ENCODE results near the gene SPECC1L. TPM values are rescaled to one million over a fixed set of nuclear protein-coding genes. Genes with fewer than 3 reads are reported as not detected.

The SPECC1L gene
- total RNA-seq, 1 experiment from 2014 or later, result 35.1 TPM

DNA sequence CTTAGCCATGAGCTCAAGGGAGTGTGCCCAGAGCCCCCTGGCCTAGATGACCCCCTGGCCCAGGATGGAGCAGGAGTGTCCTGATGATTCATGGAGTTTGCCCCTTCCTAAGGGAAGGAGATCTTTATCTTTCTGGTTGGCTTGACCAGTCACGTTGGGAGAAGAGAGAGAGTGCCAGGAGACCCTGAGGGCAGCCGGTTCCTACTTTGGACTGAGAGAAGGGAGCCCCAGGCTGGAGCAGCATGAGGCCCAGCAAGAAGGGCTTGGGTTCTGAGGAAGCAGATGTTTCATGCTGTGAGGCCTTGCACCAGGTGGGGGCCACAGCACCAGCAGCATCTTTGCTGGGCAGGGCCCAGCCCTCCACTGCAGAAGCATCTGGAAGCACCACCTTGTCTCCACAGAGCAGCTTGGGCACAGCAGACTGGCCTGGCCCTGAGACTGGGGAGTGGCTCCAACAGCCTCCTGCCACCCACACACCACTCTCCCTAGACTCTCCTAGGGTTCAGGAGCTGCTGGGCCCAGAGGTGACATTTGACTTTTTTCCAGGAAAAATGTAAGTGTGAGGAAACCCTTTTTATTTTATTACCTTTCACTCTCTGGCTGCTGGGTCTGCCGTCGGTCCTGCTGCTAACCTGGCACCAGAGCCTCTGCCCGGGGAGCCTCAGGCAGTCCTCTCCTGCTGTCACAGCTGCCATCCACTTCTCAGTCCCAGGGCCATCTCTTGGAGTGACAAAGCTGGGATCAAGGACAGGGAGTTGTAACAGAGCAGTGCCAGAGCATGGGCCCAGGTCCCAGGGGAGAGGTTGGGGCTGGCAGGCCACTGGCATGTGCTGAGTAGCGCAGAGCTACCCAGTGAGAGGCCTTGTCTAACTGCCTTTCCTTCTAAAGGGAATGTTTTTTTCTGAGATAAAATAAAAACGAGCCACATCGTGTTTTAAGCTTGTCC lies 171.0 kb downstream of the SPECC1L start:
- Histone ChIP-seq H3K4me2 (ENCODE audit: low read depth, low read length, poor library complexity, severe bottlenecking) (no peak overlapping the region), H3K27ac (ENCODE audit: low read length) (peak overlapping the region; percentile 49; the same call in 1 of the 2 replicates), H3K4me3 (ENCODE audit: low read length) (no peak overlapping the region), H3K27me3 (ENCODE audit: low read length) (no peaks in the 10 kb centered on the region), H4K20me1 (ENCODE audit: insufficient read depth, low read depth, low read length) (no peaks in the 10 kb centered on the region), H2AFZ (ENCODE audit: low read length) (no peak overlapping the region), H3K4me1 (ENCODE audit: low read length) (peaks cover 31% of the 10 kb centered on the region), H3K9me3 (ENCODE audit: low read length) (no peaks in the 10 kb centered on the region), H3K36me3 (ENCODE audit: insufficient read depth, low read length) (peaks cover 44% of the 10 kb centered on the region), H3K9ac (ENCODE audit: low read length) (0 out of 2 replicates have a peak overlapping the region, but pooled peaks have one; percentile 18), H3K9me2 (replicated peaks; ENCODE audit: insufficient read depth, low read length) (no peaks in the 10 kb centered on the region), H3K79me2 (ENCODE audit: low read length) (peaks cover 20% of the 10 kb centered on the region)
- no peak for DNase-seq

DNA sequence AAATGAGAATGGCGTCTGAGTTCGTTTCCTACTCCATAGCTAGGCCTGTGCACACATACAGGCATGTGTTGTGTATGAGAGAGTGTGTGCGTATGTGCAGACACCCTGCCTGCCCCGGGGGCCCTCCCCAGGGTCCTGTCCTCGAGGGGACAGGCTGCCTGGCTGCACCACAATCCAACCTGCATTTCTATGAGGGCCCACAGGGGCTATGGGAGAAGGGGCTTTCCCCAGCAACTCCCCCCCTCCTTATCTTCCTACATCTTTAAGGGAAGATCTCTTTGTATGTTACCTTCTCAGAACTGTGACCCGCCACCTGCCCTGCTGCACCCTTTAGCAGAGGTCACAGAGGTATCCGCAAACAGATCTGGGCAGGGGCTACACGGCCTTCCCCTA lies 171.7 kb downstream of the SPECC1L start:
- no peak overlapping the region for H3K4me2 ChIP-seq (ENCODE audit: low read depth, low read length, poor library complexity, severe bottlenecking)
- H3K27me3 ChIP-seq (ENCODE audit: low read length), result no peaks in the 10 kb centered on the region
- H3K9me3 ChIP-seq (ENCODE audit: low read length), result no peaks in the 10 kb centered on the region
- no peaks in the 10 kb centered on the region for H3K9me2 ChIP-seq (replicated peaks; ENCODE audit: insufficient read depth, low read length)
- H4K20me1 ChIP-seq (ENCODE audit: insufficient read depth, low read depth, low read length), result no peaks in the 10 kb centered on the region
- no peak overlapping the region for H2AFZ ChIP-seq (ENCODE audit: low read length)
- no peak overlapping the region for H3K9ac ChIP-seq (ENCODE audit: low read length)
- no peak overlapping the region for H3K4me3 ChIP-seq (ENCODE audit: low read length)
- H3K36me3 ChIP-seq (ENCODE audit: insufficient read depth, low read length), result peaks cover 44% of the 10 kb centered on the region
- DNase-seq, result no peak
- no peak overlapping the region for H3K27ac ChIP-seq (ENCODE audit: low read length)
- peaks cover 25% of the 10 kb centered on the region for H3K4me1 ChIP-seq (ENCODE audit: low read length)
- H3K79me2 ChIP-seq (ENCODE audit: low read length), result peaks cover 14% of the 10 kb centered on the region

DNA sequence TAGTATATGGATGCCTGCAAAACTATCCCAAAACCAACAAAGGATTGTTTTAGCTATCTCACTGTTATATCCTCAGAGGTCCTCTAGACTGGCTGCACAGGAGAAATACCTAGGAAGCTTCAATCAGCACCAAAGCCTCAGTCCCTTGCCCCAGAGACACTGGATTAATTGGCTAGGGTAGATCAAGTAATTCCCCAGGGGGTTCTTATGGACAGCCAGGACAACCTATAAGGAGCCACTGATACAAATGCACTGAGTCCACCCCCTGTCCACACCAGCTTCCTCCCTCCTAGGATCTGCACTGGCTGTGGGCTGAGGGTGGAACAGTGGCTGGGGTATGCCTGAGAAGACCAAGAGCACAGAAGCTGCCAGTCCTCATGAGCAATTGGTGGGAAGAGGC lies 173.0 kb downstream of the SPECC1L start:
- H4K20me1 ChIP-seq (ENCODE audit: insufficient read depth, low read depth, low read length), result no peaks in the 10 kb centered on the region
- no peak overlapping the region for H2AFZ ChIP-seq (ENCODE audit: low read length)
- no peak overlapping the region for H3K4me3 ChIP-seq (ENCODE audit: low read length)
- no peaks in the 10 kb centered on the region for H3K9me3 ChIP-seq (ENCODE audit: low read length)
- H3K36me3 ChIP-seq (ENCODE audit: insufficient read depth, low read length), result peaks cover 37% of the 10 kb centered on the region
- H3K4me1 ChIP-seq (ENCODE audit: low read length), result peaks cover 11% of the 10 kb centered on the region
- H3K9ac ChIP-seq (ENCODE audit: low read length), result no peak overlapping the region
- peak overlapping the region; percentile 29; the same call in 1 of the 2 replicates for H3K27ac ChIP-seq (ENCODE audit: low read length)
- no peaks in the 10 kb centered on the region for H3K27me3 ChIP-seq (ENCODE audit: low read length)
- no peak overlapping the region for H3K4me2 ChIP-seq (ENCODE audit: low read depth, low read length, poor library complexity, severe bottlenecking)
- DNase-seq, result peak; percentile 38
- H3K79me2 ChIP-seq (ENCODE audit: low read length), result peaks cover 5% of the 10 kb centered on the region
- H3K9me2 ChIP-seq (replicated peaks; ENCODE audit: insufficient read depth, low read length), result no peaks in the 10 kb centered on the region

DNA sequence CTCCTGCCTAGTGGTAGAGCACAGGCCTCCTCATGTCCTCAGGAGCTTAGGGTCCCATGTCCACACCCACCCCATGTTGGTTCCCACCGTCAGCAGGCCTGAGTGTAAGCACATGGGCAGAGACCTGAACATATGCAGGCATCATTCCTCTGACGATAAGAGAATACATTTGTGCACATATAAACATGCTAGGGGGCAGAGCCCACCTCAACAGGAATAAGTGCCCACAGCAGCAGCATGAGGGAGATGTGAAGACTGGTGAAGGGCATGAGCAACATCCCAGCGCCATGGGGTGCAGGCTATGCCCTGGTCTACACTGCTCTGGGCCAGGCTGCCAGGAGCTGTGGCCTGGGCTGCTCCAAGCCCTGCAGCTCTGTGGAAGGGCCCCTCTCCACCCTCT lies 173.6 kb downstream of the SPECC1L start:
- Histone ChIP-seq H3K27me3 (ENCODE audit: low read length) (no peaks in the 10 kb centered on the region), H3K9ac (ENCODE audit: low read length) (no peak overlapping the region), H3K36me3 (ENCODE audit: insufficient read depth, low read length) (peaks cover 36% of the 10 kb centered on the region), H3K4me1 (ENCODE audit: low read length) (peaks cover 10% of the 10 kb centered on the region), H3K9me3 (ENCODE audit: low read length) (no peaks in the 10 kb centered on the region), H3K27ac (ENCODE audit: low read length) (no peak overlapping the region), H2AFZ (ENCODE audit: low read length) (no peak overlapping the region), H3K4me3 (ENCODE audit: low read length) (no peak overlapping the region), H3K9me2 (replicated peaks; ENCODE audit: insufficient read depth, low read length) (no peaks in the 10 kb centered on the region), H3K4me2 (ENCODE audit: low read depth, low read length, poor library complexity, severe bottlenecking) (no peak overlapping the region), H3K79me2 (ENCODE audit: low read length) (peaks cover 3% of the 10 kb centered on the region; the same call in 1 of the 2 replicates), H4K20me1 (ENCODE audit: insufficient read depth, low read depth, low read length) (no peaks in the 10 kb centered on the region)
- DNase-seq, result no peak

DNA sequence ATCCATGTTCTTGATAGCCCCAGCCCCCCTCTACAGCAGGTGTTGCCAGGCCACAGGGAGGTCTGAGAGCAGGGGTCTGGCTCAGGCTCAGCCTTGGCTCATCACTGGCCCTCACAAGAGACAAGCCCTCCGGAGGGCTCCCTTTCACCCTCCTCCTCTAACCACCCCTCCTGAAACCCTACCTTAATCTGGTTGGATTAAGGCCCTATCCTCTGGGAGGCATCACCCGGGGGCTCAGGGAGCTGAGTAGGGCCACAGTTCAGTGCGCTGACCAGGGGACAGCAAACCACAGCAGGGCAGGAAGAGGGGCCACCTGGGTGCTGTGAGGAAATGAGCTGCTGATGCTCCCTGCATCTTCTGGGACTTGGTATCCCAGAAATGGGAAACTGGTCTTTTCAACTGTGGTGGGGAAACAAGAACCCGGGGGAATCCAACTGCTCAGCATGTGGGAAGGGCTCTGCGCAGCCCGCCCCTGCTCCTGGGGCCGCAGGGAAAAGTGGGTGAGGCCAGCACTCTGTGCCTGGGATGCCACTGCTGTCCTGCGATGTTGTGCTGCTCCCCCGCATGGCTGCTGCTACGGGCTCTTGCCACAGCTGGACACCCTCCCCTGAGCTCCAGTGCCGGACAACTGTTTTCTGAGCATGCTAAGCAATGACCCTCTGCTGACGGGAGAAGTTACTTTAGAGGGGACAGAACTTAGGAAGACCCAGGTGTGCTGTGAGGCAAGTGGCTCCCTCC lies 174.3 kb downstream of the SPECC1L start:
- H3K36me3 ChIP-seq (ENCODE audit: insufficient read depth, low read length), result peaks cover 36% of the 10 kb centered on the region

DNA sequence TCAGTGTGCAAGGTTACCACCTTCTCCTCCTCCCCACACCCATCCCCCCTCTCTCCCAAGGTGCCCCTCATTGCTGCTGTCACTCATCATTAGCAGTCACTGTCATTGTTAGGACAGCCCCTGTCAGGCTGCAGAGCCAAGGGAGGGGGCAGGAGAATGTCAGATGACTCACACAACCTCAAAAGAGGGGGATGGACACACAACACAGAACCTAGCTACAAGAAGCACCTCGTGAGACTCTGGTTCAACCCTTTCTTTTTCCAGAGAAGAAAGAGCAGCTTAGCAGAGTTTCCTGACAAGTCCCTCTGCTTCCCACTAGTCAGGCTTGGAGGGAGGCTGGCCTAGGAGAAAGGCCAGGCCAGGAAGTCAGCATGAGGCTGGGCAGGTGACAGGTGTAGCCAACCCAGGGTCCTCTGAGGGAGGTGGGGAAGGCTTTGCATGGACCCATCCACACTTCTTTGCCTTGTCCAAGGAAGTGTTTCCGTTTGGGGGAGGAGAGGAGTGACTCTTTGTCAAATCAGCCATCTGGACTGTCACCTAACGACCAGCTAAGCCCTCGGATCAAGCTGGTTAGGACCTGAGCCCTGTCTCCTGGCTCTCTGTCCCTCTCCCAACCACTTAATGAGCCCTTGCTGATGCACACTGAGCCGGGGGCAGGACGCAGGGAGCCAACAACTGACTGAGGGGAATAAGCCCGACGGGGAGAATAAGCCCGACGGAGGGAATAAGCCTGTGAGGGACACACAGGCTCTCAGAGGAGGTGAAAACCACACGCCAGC lies 175.0 kb downstream of the SPECC1L start:
- Histone ChIP-seq H3K36me3 (ENCODE audit: insufficient read depth, low read length) (peaks cover 32% of the 10 kb centered on the region), H3K27ac (ENCODE audit: low read length) (0 out of 2 replicates have a peak overlapping the region, but pooled peaks have one; percentile 8), H4K20me1 (ENCODE audit: insufficient read depth, low read depth, low read length) (no peaks in the 10 kb centered on the region), H3K27me3 (ENCODE audit: low read length) (no peaks in the 10 kb centered on the region), H3K9ac (ENCODE audit: low read length) (no peak overlapping the region), H3K4me1 (ENCODE audit: low read length) (peaks cover 13% of the 10 kb centered on the region), H3K79me2 (ENCODE audit: low read length) (0 out of 2 replicates have a peak, but pooled peaks cover 3% of the 10 kb centered on the region), H3K9me2 (replicated peaks; ENCODE audit: insufficient read depth, low read length) (no peaks in the 10 kb centered on the region), H3K4me2 (ENCODE audit: low read depth, low read length, poor library complexity, severe bottlenecking) (no peak overlapping the region), H3K4me3 (ENCODE audit: low read length) (no peak overlapping the region), H2AFZ (ENCODE audit: low read length) (no peak overlapping the region), H3K9me3 (ENCODE audit: low read length) (no peaks in the 10 kb centered on the region)
- DNase-seq, result no peak

More for the DNA sequence above, 174.3 kb downstream of the SPECC1L start:
- H3K9ac ChIP-seq (ENCODE audit: low read length), result no peak overlapping the region
- DNase-seq, result peak; percentile 38
- H3K9me3 ChIP-seq (ENCODE audit: low read length), result no peaks in the 10 kb centered on the region
- H3K4me3 ChIP-seq (ENCODE audit: low read length), result no peak overlapping the region
- H3K4me1 ChIP-seq (ENCODE audit: low read length), result peaks cover 10% of the 10 kb centered on the region
- H3K9me2 ChIP-seq (replicated peaks; ENCODE audit: insufficient read depth, low read length), result no peaks in the 10 kb centered on the region
- no peak overlapping the region for H2AFZ ChIP-seq (ENCODE audit: low read length)
- 0 out of 2 replicates have a peak, but pooled peaks cover 3% of the 10 kb centered on the region for H3K79me2 ChIP-seq (ENCODE audit: low read length)
- H3K27ac ChIP-seq (ENCODE audit: low read length), result 0 out of 2 replicates have a peak overlapping the region, but pooled peaks have one; percentile 8
- H4K20me1 ChIP-seq (ENCODE audit: insufficient read depth, low read depth, low read length), result no peaks in the 10 kb centered on the region
- no peak overlapping the region for H3K4me2 ChIP-seq (ENCODE audit: low read depth, low read length, poor library complexity, severe bottlenecking)
- no peaks in the 10 kb centered on the region for H3K27me3 ChIP-seq (ENCODE audit: low read length)

DNA sequence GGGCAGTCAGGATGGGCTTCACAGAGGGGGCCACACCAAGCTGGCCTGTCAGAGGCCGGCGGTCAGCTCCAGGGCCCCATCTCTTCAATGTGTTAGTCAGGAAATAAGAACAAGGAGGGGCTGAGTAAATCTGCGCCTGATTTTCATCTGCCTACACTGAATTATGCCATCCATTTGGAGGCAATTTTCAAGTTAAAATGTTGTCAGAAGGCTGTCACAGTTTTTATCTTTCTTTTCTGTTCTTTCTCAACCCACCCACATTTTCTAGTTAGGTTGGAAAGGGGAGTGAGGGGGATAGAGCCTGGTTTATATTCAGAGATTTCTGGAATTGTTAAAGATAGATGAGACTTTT lies 175.6 kb downstream of the SPECC1L start:
- H4K20me1 ChIP-seq (ENCODE audit: insufficient read depth, low read depth, low read length), result no peaks in the 10 kb centered on the region
- no peak overlapping the region for H3K9ac ChIP-seq (ENCODE audit: low read length)
- H3K27ac ChIP-seq (ENCODE audit: low read length), result no peak overlapping the region
- no peak overlapping the region for H3K4me2 ChIP-seq (ENCODE audit: low read depth, low read length, poor library complexity, severe bottlenecking)
- H3K4me3 ChIP-seq (ENCODE audit: low read length), result no peak overlapping the region
- H3K27me3 ChIP-seq (ENCODE audit: low read length), result no peaks in the 10 kb centered on the region
- peaks cover 9% of the 10 kb centered on the region for H3K4me1 ChIP-seq (ENCODE audit: low read length)
- H3K36me3 ChIP-seq (ENCODE audit: insufficient read depth, low read length), result peaks cover 31% of the 10 kb centered on the region
- no peak overlapping the region for H2AFZ ChIP-seq (ENCODE audit: low read length)
- no peak for DNase-seq
- H3K9me3 ChIP-seq (ENCODE audit: low read length), result peaks cover 3% of the 10 kb centered on the region
- no peaks in the 10 kb centered on the region for H3K79me2 ChIP-seq (ENCODE audit: low read length)
- no peaks in the 10 kb centered on the region for H3K9me2 ChIP-seq (replicated peaks; ENCODE audit: insufficient read depth, low read length)
